H9 (cell line): ENCODE results near the gene KRT77. TPM values are rescaled to one million over a fixed set of nuclear protein-coding genes. Genes with fewer than 3 reads are reported as not detected.

Experiments used
- DNase-seq: peaks from one replicate; pipeline ENCODE4 v3.0.0-alpha.2; 2017
- H2AFZ ChIP-seq: one replicate; pipeline ENCODE4 v1.6.1; 2013; ENCODE audit warnings: mild to moderate bottlenecking, low read length, control low read depth, moderate library complexity
- H2AK5ac ChIP-seq: 2 replicates; pipeline ENCODE4 v1.6.1; 2013; ENCODE audit warnings: low read length, control low read depth, mixed read lengths; ENCODE audit not compliant: insufficient read length
- H2BK120ac ChIP-seq: one replicate; pipeline ENCODE4 v1.6.1; 2013; ENCODE audit warnings: low read depth, mild to moderate bottlenecking, low read length, control low read depth, inconsistent platforms; ENCODE audit not compliant: poor library complexity, severe bottlenecking
- H2BK12ac ChIP-seq: 2 replicates; pipeline ENCODE4 v1.6.1; 2013; ENCODE audit warnings: low read length, control low read depth, mixed read lengths, low read depth; ENCODE audit not compliant: insufficient read length
- H2BK15ac ChIP-seq: 2 replicates; pipeline ENCODE4 v1.6.1; 2013; ENCODE audit warnings: low read depth, low read length, control low read depth
- H2BK20ac ChIP-seq: one replicate; pipeline ENCODE4 v1.6.1; 2013; ENCODE audit warnings: low read depth, mild to moderate bottlenecking, low read length, control low read depth, inconsistent platforms; ENCODE audit not compliant: poor library complexity, severe bottlenecking
- H2BK5ac ChIP-seq: 2 replicates; pipeline ENCODE4 v1.6.1; 2013; ENCODE audit warnings: low read length, control low read depth, mixed read lengths; ENCODE audit not compliant: insufficient read length
- H3K14ac ChIP-seq: 2 replicates; pipeline ENCODE4 v1.6.1; 2013; ENCODE audit warnings: low read length, control low read depth; ENCODE audit not compliant: insufficient read depth
- H3K18ac ChIP-seq: 2 replicates; pipeline ENCODE4 v1.6.1; 2013; ENCODE audit warnings: low read depth, mild to moderate bottlenecking, mixed read lengths, low read length, control low read depth; ENCODE audit not compliant: insufficient read length
- H3K23ac ChIP-seq: 2 replicates; pipeline ENCODE4 v1.6.1; 2013; ENCODE audit warnings: low read length, control low read depth, mixed read lengths, low read depth; ENCODE audit not compliant: insufficient read length
- H3K23me2 ChIP-seq: 2 replicates; pipeline ENCODE4 v1.6.1; 2013; ENCODE audit warnings: low read depth, mild to moderate bottlenecking, mixed read lengths, low read length, control low read depth; ENCODE audit not compliant: insufficient read length, poor library complexity, severe bottlenecking
- H3K27ac ChIP-seq: 2 replicates; pipeline ENCODE4 v1.5.1; 2013; ENCODE audit warnings: low read length, control low read depth, mixed read lengths, low read depth; ENCODE audit not compliant: insufficient read length
- H3K27me3 ChIP-seq: 2 replicates; pipeline ENCODE4 v1.6.1; 2013; ENCODE audit warnings: low read length, control low read depth, inconsistent platforms; ENCODE audit not compliant: insufficient read depth
- H3K4ac ChIP-seq: 2 replicates; pipeline ENCODE4 v1.6.1; 2013; ENCODE audit warnings: low read depth, mild to moderate bottlenecking, control low read depth, inconsistent platforms, low read length, moderate library complexity
- H3K4me1 ChIP-seq: 2 replicates; pipeline ENCODE4 v1.6.1; 2013; ENCODE audit warnings: low read length, control low read depth, inconsistent platforms; ENCODE audit not compliant: insufficient read depth
- H3K4me2 ChIP-seq: 2 replicates; pipeline ENCODE4 v1.6.1; 2013; ENCODE audit warnings: low read length, control low read depth, mixed read lengths; ENCODE audit not compliant: insufficient read length, insufficient read depth
- H3K56ac ChIP-seq: 2 replicates; pipeline ENCODE4 v1.6.1; 2013; ENCODE audit warnings: low read depth, mild to moderate bottlenecking, mixed read lengths, low read length, control low read depth; ENCODE audit not compliant: insufficient read length
- H3K79me1 ChIP-seq: 2 replicates; pipeline ENCODE4 v1.6.1; 2013; ENCODE audit warnings: low read depth, mild to moderate bottlenecking, moderate library complexity, low read length, control low read depth, inconsistent platforms; ENCODE audit not compliant: insufficient read depth, poor library complexity, severe bottlenecking
- H3K79me2 ChIP-seq: 2 replicates; pipeline ENCODE4 v1.6.1; 2013; ENCODE audit warnings: low read length, control low read depth, inconsistent platforms; ENCODE audit not compliant: insufficient read depth
- H3K9ac ChIP-seq: 2 replicates; pipeline ENCODE4 v1.6.1; 2013; ENCODE audit warnings: low read length, control low read depth, mixed read lengths; ENCODE audit not compliant: insufficient read length; ENCODE audit errors: extremely low read depth
- H3K9me3 ChIP-seq: one replicate; pipeline ENCODE4 v1.6.1; 2013; ENCODE audit warnings: low read depth, low read length, inconsistent platforms; ENCODE audit not compliant: control insufficient read depth
- H3T11ph ChIP-seq: one replicate; pipeline ENCODE4 v1.6.1; 2013; ENCODE audit warnings: mild to moderate bottlenecking, low read length, control low read depth, inconsistent platforms
- H4K20me1 ChIP-seq: one replicate; pipeline ENCODE4 v1.6.1; 2013; ENCODE audit not compliant: control insufficient read depth, insufficient read length, insufficient read depth
- H4K5ac ChIP-seq: 2 replicates; pipeline ENCODE4 v1.6.1; 2013; ENCODE audit warnings: low read depth, mild to moderate bottlenecking, mixed read lengths, low read length, control low read depth; ENCODE audit not compliant: insufficient read length
- H4K8ac ChIP-seq: replicated peaks from 2 replicates; pipeline ENCODE4 v1.6.1; 2013; ENCODE audit warnings: low read length, control low read depth, mixed read lengths, low read depth; ENCODE audit not compliant: insufficient read length
- H4K91ac ChIP-seq: 2 replicates; pipeline ENCODE4 v1.6.1; 2013; ENCODE audit warnings: low read depth, mild to moderate bottlenecking, moderate library complexity, mixed read lengths, low read length, control low read depth; ENCODE audit not compliant: insufficient read length
- H3K27ac Mint-ChIP-seq, 3 experiments: 2 replicates in 2 of 3; 3 replicates in 1 of 3; pipeline ENCODE4 v1.8.0; 2020 to 2021; ENCODE audit warnings: mixed read lengths in 3 of 3, mild to moderate bottlenecking in 1 of 3, moderate library complexity in 1 of 3
- H3K27me3 Mint-ChIP-seq: 2 replicates; pipeline ENCODE4 v1.8.0; 2021; ENCODE audit warnings: low read depth, mild to moderate bottlenecking, moderate library complexity, mixed read lengths
- H3K36me3 Mint-ChIP-seq, 3 experiments: 2 replicates in 2 of 3; 3 replicates in 1 of 3; pipeline ENCODE4 v1.8.0; 2020 to 2021; ENCODE audit warnings: low read depth in 3 of 3, mixed read lengths in 3 of 3; ENCODE audit not compliant: insufficient read depth in 1 of 3
- H3K4me1 Mint-ChIP-seq, 2 experiments: 2 replicates each; pipeline ENCODE4 v1.8.0; 2020; ENCODE audit warnings: mixed read lengths in 2 of 2
- H3K4me3 Mint-ChIP-seq, 2 experiments: 2 replicates in 1 of 2; 3 replicates in 1 of 2; pipeline ENCODE4 v1.8.0; 2020 to 2021; ENCODE audit warnings: mild to moderate bottlenecking in 2 of 2, mixed read lengths in 2 of 2, moderate library complexity in 1 of 2
- H3K9me3 Mint-ChIP-seq, 2 experiments: 2 replicates in 1 of 2; 3 replicates in 1 of 2; pipeline ENCODE4 v1.8.0; 2020; ENCODE audit warnings: mild to moderate bottlenecking in 2 of 2, mixed read lengths in 2 of 2, moderate library complexity in 1 of 2
- WGBS: extraction: QIAGEN DNeasy Blood & Tissue Kit; methylation state at CpG from one replicate; pipeline ENCODE4 v1.1.7; 2013; ENCODE audit warnings: missing lambda C conversion rate, low lambda C conversion rate, mixed read lengths; ENCODE audit not compliant: insufficient read length; ENCODE audit errors: extremely low coverage; 5-methylcytosine and 5-hydroxymethylcytosine counted together
- total RNA-seq: library from RNA; stranded (reverse); gene quantifications from 2 replicates; pipeline ENCODE4 v1.2.1, GENCODE V29; 2021
- TF ChIP-seq, protein P1 (sequence below): fragments of 200-600 bp; sonication (generic); conservative IDR thresholded peaks from 3 replicates; pipeline ENCODE4 v1.8.0; 2021; ENCODE audit warnings: antibody characterized with exemption, mild to moderate bottlenecking

Gene KRT77
- total RNA-seq, 1 experiment from 2014 or later, result not detected

DNA sequence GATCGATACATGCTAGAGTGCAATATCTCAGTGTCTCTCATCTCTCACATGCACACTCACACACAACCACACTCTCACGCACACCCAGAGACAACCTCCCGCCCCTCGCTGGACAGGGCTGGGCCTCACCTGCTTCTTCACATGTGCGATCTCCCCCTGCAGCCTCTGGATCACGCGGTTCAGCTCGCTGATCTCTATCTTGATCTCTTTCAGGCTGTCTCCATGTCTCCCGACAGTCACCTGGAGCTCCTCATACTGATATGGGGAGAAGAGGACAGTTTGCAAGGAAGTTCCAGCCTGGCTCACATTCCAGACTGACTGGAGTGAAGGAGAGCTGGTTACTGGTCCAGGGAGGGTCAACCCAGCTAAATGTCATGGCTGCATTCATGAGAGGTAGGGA is 55.7 kb downstream of the KRT77 start:
- H3K18ac ChIP-seq, result no peak overlapping the region
- DNase-seq, result peak; percentile 17
- H3K23ac ChIP-seq, result no peak overlapping the region
- H3K27ac Mint-ChIP-seq, result no peak overlapping the region
- H3T11ph ChIP-seq, result no peak overlapping the region
- no peaks in the 10 kb centered on the region for H3K4me1 Mint-ChIP-seq
- no peak overlapping the region for H4K91ac ChIP-seq
- no peak overlapping the region for H3K56ac ChIP-seq
- H3K79me2 ChIP-seq, result no peaks in the 10 kb centered on the region
- WGBS, result no CpG with 5 or more reads among the region's 9 CpGs
- H4K5ac ChIP-seq, result no peak overlapping the region
- no peak overlapping the region for H3K9ac ChIP-seq
- no peaks in the 10 kb centered on the region for H3K27me3 ChIP-seq
- no peaks in the 10 kb centered on the region for H3K4me1 ChIP-seq
- H3K9me3 Mint-ChIP-seq, result peaks cover under 1 to 9% of the 10 kb centered on the region in 2 experiments; a peak in 2 of 5 replicates
- H2BK120ac ChIP-seq, result no peak overlapping the region
- no peaks in the 10 kb centered on the region for H3K23me2 ChIP-seq
- H2BK15ac ChIP-seq, result no peak overlapping the region
- no peak overlapping the region for H3K14ac ChIP-seq
- H2AK5ac ChIP-seq, result no peak overlapping the region
- H4K8ac ChIP-seq, result no peak overlapping the region
- H3K27me3 Mint-ChIP-seq, result peaks cover 24% of the 10 kb centered on the region
- no peak overlapping the region for H2BK5ac ChIP-seq
- H3K36me3 Mint-ChIP-seq, result no peaks in the 10 kb centered on the region
- TF ChIP-seq, protein P1, sequence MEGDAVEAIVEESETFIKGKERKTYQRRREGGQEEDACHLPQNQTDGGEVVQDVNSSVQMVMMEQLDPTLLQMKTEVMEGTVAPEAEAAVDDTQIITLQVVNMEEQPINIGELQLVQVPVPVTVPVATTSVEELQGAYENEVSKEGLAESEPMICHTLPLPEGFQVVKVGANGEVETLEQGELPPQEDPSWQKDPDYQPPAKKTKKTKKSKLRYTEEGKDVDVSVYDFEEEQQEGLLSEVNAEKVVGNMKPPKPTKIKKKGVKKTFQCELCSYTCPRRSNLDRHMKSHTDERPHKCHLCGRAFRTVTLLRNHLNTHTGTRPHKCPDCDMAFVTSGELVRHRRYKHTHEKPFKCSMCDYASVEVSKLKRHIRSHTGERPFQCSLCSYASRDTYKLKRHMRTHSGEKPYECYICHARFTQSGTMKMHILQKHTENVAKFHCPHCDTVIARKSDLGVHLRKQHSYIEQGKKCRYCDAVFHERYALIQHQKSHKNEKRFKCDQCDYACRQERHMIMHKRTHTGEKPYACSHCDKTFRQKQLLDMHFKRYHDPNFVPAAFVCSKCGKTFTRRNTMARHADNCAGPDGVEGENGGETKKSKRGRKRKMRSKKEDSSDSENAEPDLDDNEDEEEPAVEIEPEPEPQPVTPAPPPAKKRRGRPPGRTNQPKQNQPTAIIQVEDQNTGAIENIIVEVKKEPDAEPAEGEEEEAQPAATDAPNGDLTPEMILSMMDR, result no peak
- H3K9me3 ChIP-seq, result no peaks in the 10 kb centered on the region
- H2AFZ ChIP-seq, result no peak overlapping the region
- H3K4ac ChIP-seq, result no peak overlapping the region
- H2BK12ac ChIP-seq, result no peak overlapping the region
- no peak overlapping the region for H3K4me2 ChIP-seq
- no peaks in the 10 kb centered on the region for H3K79me1 ChIP-seq
- no peak overlapping the region for H3K4me3 Mint-ChIP-seq
- H2BK20ac ChIP-seq, result no peak overlapping the region
- no peak overlapping the region for H3K27ac ChIP-seq
- H4K20me1 ChIP-seq, result no peaks in the 10 kb centered on the region
